Adipose tissue (tissue), 3 donors: Measurements from ENCODE around the gene C17orf114. TPM values are rescaled to one million over a fixed set of nuclear protein-coding genes. Genes with fewer than 3 reads are reported as not detected.

Experiments
- H3K27ac ChIP-seq: one replicate; pipeline ENCODE4 v1.5.1; 2013; ENCODE audit warnings: low read depth, low read length
- WGBS, 3 donors: extraction: QIAGEN DNeasy Blood & Tissue Kit; methylation state at CpG; one replicate each; pipeline ENCODE4 v1.1.7; 2013; 5-methylcytosine and 5-hydroxymethylcytosine counted together
- polyA plus RNA-seq, 3 donors: library from polyadenylated mRNA; stranded (reverse); fragments of 200-250 nt; gene quantifications; one replicate each; pipeline ENCODE4 v1.2.3, GENCODE V29; 2013
- donor health status: healthy with polysubstance abuse.
- donor health status: Bipolar disorder and iron deficiency.
- donor health status: healthy.

Gene C17orf114

GRCh38 chr17:4764595-4764994 is 37.5 kb downstream of the C17orf114 start:
- WGBS, 3 donors, result 48 to 72% (median 54%) methylated on average over 3 of the region's 3 CpGs
- no peak overlapping the region for H3K27ac ChIP-seq

- no peak overlapping the region for H3K27ac ChIP-seq
- WGBS, 3 donors, result 58 to 82% (median 79%) methylated on average over 10 of the region's 10 CpGs
Observed at GRCh38 chr17:4759776-4760236, 42.3 kb downstream of the C17orf114 start.

- 67 to 88% (median 82%) methylated on average over 1 of the region's 1 CpG for WGBS, 3 donors
- H3K27ac ChIP-seq, result no peak overlapping the region
Observed at GRCh38 chr17:4753392-4753791, 48.7 kb downstream of the C17orf114 start.

- 45 to 68% (median 49%) methylated on average over 5 of the region's 5 CpGs for WGBS, 3 donors
- no peak overlapping the region for H3K27ac ChIP-seq
Observed at GRCh38 chr17:4751932-4752331, 50.2 kb downstream of the C17orf114 start.

Other genes starting within 250 kb of the C17orf114 start
- 10 to 100 TPM; 19.0 to 40.7 (median 22.7) TPM for gene MYBBP1A, start 246.9 kb downstream of the C17orf114 start, polyA plus RNA-seq
- gene GGT6, start 241.8 kb downstream of the C17orf114 start, polyA plus RNA-seq, result 10 to 100 TPM in 1 of 3 donors, 1 to 10 TPM in 1, not detected in 1; 1.6 to 20.3 TPM
- 1 to 10 TPM in 1 of 3 donors, under 1 TPM in 2; 0.35 to 1.3 (median 0.77) TPM for gene SMTNL2, start 217.8 kb downstream of the C17orf114 start, polyA plus RNA-seq
- 1 to 10 TPM in 2 of 3 donors, under 1 TPM in 1; 0.09 to 9.6 (median 2.5) TPM for gene ALOX15, start 160.7 kb downstream of the C17orf114 start, polyA plus RNA-seq
- gene PELP1, start 98.2 kb downstream of the C17orf114 start, polyA plus RNA-seq, result 10 to 100 TPM; 13.3 to 29.1 (median 18.7) TPM
- gene ARRB2, start 91.7 kb downstream of the C17orf114 start, polyA plus RNA-seq, result 10 to 100 TPM in 2 of 3 donors, 1 to 10 TPM in 1; 6.6 to 72.4 (median 43.6) TPM
- gene MED11, start 70.9 kb downstream of the C17orf114 start, polyA plus RNA-seq, result 10 to 100 TPM; 19.2 to 36.9 (median 23.2) TPM
- under 1 TPM; 0.33 to 0.90 (median 0.56) TPM for gene ZMYND15, start 62.5 kb downstream of the C17orf114 start, polyA plus RNA-seq
- gene CXCL16, start 62.4 kb downstream of the C17orf114 start, polyA plus RNA-seq, result 10 to 100 TPM in 2 of 3 donors, 1 to 10 TPM in 1; 6.6 to 13.3 (median 12.1) TPM
- gene TM4SF5, start 30.4 kb downstream of the C17orf114 start, polyA plus RNA-seq, result under 1 TPM in 2 of 3 donors, not detected in 1; 0.12 to 0.85 TPM
- gene VMO1, start 16.0 kb downstream of the C17orf114 start, polyA plus RNA-seq, result 1 to 10 TPM in 2 of 3 donors, under 1 TPM in 1; 0.48 to 4.7 (median 2.1) TPM
- under 1 TPM in 1 of 3 donors, not detected in 2; 0.12 TPM for gene GLTPD2, start 13.4 kb downstream of the C17orf114 start, polyA plus RNA-seq
- 100 to 1,000 TPM in 2 of 3 donors, 10 to 100 TPM in 1; 81.5 to 182 (median 181) TPM for gene PSMB6, start 6.2 kb downstream of the C17orf114 start, polyA plus RNA-seq
- 10 to 100 TPM; 14.4 to 32.1 (median 16.0) TPM for gene PLD2, start 4.8 kb upstream of the C17orf114 start, polyA plus RNA-seq
- gene MINK1, start 31.0 kb upstream of the C17orf114 start, polyA plus RNA-seq, result 10 to 100 TPM; 25.8 to 52.9 (median 30.0) TPM
- gene C17orf107, start 97.2 kb upstream of the C17orf114 start, polyA plus RNA-seq, result 1 to 10 TPM; 1.4 to 2.9 (median 2.6) TPM
- gene CHRNE, start 100.8 kb upstream of the C17orf114 start, polyA plus RNA-seq, result 1 to 10 TPM; 1.2 to 3.1 (median 1.8) TPM
- gene GP1BA, start 129.9 kb upstream of the C17orf114 start, polyA plus RNA-seq, result under 1 TPM in 2 of 3 donors, not detected in 1; 0.04 to 0.05 TPM
- 10 to 100 TPM; 25.6 to 68.6 (median 49.6) TPM for gene SLC25A11, start 137.7 kb upstream of the C17orf114 start, polyA plus RNA-seq
- gene RNF167, start 137.9 kb upstream of the C17orf114 start, polyA plus RNA-seq, result 100 to 1,000 TPM in 1 of 3 donors, 10 to 100 TPM in 2; 60.2 to 111 (median 79.2) TPM
- gene PFN1, start 146.2 kb upstream of the C17orf114 start, polyA plus RNA-seq, result 1,000 to 10,000 TPM in 1 of 3 donors, 100 to 1,000 TPM in 2; 270 to 1,173 (median 475) TPM
- gene ENO3, start 148.8 kb upstream of the C17orf114 start, polyA plus RNA-seq, result 10 to 100 TPM in 1 of 3 donors, 1 to 10 TPM in 2; 5.1 to 13.5 (median 6.4) TPM
- 10 to 100 TPM; 34.0 to 73.9 (median 73.1) TPM for gene SPAG7, start 165.5 kb upstream of the C17orf114 start, polyA plus RNA-seq
- 10 to 100 TPM; 23.2 to 78.6 (median 60.5) TPM for gene CAMTA2, start 185.3 kb upstream of the C17orf114 start, polyA plus RNA-seq
- gene INCA1, start 195.2 kb upstream of the C17orf114 start, polyA plus RNA-seq, result 1 to 10 TPM in 2 of 3 donors, under 1 TPM in 1; 0.47 to 1.6 (median 1.1) TPM
- gene KIF1C, start 195.6 kb upstream of the C17orf114 start, polyA plus RNA-seq, result 100 to 1,000 TPM in 1 of 3 donors, 10 to 100 TPM in 2; 36.0 to 113 (median 78.9) TPM
- gene SLC52A1, start 233.1 kb upstream of the C17orf114 start, polyA plus RNA-seq, result not detected